ENCODE data around the gene ALK. TPM values are rescaled to one million over a fixed set of nuclear protein-coding genes. Genes with fewer than 3 reads are reported as not detected.

Gene ALK
- total and polyA plus RNA-seq, 2 experiments from 2014 or later = 0.35 TPM; not detected in 1

- TF ChIP-seq, protein P1, sequence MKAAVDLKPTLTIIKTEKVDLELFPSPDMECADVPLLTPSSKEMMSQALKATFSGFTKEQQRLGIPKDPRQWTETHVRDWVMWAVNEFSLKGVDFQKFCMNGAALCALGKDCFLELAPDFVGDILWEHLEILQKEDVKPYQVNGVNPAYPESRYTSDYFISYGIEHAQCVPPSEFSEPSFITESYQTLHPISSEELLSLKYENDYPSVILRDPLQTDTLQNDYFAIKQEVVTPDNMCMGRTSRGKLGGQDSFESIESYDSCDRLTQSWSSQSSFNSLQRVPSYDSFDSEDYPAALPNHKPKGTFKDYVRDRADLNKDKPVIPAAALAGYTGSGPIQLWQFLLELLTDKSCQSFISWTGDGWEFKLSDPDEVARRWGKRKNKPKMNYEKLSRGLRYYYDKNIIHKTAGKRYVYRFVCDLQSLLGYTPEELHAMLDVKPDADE (IDR thresholded peaks at IDR 0.05) = no peak
- TF ChIP-seq REST (IDR thresholded peaks at IDR 0.05; ENCODE audit: unreplicated experiment) (no peak), JUNB (IDR thresholded peaks at IDR 0.05; ENCODE audit: unreplicated experiment) (no peak), ZNF114 (CRISPR knock-in tag; IDR thresholded peaks at IDR 0.05) (no peak)
Observed at GRCh38 chr2:29612568-29612967, 308.8 kb downstream of the ALK start (continued).

DNA sequence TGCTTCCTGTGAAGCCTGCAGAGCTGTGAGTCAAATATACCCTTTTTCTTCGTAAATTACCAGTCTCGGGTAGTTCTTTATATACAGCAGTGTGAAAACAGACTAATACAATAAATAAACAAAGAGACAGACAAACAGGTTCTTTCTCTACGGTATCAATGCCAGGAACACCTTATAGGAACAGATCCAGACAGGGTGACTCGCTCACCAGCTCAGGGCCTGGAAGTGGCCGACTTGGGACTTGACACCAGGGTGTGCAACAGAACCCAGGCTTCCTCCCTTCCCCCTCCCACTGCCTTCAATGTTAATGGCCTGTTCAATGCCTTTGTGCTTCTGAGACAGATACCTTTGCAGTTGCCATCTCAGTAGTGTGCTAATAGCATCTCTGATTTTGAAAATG lies 309.5 kb downstream of the ALK start:
- Histone ChIP-seq H3K4me2 (no peak overlapping the region), H3K27me3 (ENCODE audit: insufficient read depth) (no peaks in the 10 kb centered on the region), H3K9me2 (ENCODE audit: insufficient read depth) (peaks cover 19% of the 10 kb centered on the region), H4K20me1 (replicated peaks; ENCODE audit: insufficient read depth) (no peaks in the 10 kb centered on the region), H2AFZ (no peak overlapping the region), H3K36me3 (ENCODE audit: insufficient read depth) (no peaks in the 10 kb centered on the region), H3K27ac (ENCODE audit: low read depth) (no peak overlapping the region), H3K79me2 (replicated peaks; ENCODE audit: insufficient read depth) (no peaks in the 10 kb centered on the region), H3F3A (replicated peaks; ENCODE audit: low read depth) (no peaks in the 10 kb centered on the region), H3K4me3 (no peak overlapping the region), H3K4me1 (ENCODE audit: insufficient read depth) (peaks cover 6% of the 10 kb centered on the region)
- H3K27me3 Mint-ChIP-seq (ENCODE audit: insufficient read depth, low read depth, poor library complexity) = no peaks in the 10 kb centered on the region
- no peaks in the 10 kb centered on the region for H3K36me3 Mint-ChIP-seq (ENCODE audit: low read depth)
- ATAC-seq = no peak
- no peak overlapping the region for H3K4me3 Mint-ChIP-seq
- H3K27ac Mint-ChIP-seq = no peak overlapping the region
- no peak for DNase-seq (ENCODE audit: low spot score)
- no peaks in the 10 kb centered on the region for H3K9me3 Mint-ChIP-seq
- peaks cover 23% of the 10 kb centered on the region for H3K4me1 Mint-ChIP-seq
- no peak for TF ChIP-seq EZH2phosphoT487 (IDR thresholded peaks at IDR 0.05; ENCODE audit: unreplicated experiment)
- TF ChIP-seq, protein P2, sequence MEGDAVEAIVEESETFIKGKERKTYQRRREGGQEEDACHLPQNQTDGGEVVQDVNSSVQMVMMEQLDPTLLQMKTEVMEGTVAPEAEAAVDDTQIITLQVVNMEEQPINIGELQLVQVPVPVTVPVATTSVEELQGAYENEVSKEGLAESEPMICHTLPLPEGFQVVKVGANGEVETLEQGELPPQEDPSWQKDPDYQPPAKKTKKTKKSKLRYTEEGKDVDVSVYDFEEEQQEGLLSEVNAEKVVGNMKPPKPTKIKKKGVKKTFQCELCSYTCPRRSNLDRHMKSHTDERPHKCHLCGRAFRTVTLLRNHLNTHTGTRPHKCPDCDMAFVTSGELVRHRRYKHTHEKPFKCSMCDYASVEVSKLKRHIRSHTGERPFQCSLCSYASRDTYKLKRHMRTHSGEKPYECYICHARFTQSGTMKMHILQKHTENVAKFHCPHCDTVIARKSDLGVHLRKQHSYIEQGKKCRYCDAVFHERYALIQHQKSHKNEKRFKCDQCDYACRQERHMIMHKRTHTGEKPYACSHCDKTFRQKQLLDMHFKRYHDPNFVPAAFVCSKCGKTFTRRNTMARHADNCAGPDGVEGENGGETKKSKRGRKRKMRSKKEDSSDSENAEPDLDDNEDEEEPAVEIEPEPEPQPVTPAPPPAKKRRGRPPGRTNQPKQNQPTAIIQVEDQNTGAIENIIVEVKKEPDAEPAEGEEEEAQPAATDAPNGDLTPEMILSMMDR (conservative IDR thresholded peaks at IDR 0.05; ENCODE audit: low read depth in 2 of 2) = no peak
- TF ChIP-seq EZH2 (IDR thresholded peaks at IDR 0.05; ENCODE audit: low read depth, unreplicated experiment) = no peak
- no peak for TF ChIP-seq CREB1 (CRISPR knock-in tag; IDR thresholded peaks at IDR 0.05; ENCODE audit: low read depth)
- TF ChIP-seq ZNF331 (CRISPR knock-in tag; IDR thresholded peaks at IDR 0.05; ENCODE audit: low read depth) = no peak
- no peak for TF ChIP-seq ZNF114 (CRISPR knock-in tag; IDR thresholded peaks at IDR 0.05)
- TF ChIP-seq, protein P3, sequence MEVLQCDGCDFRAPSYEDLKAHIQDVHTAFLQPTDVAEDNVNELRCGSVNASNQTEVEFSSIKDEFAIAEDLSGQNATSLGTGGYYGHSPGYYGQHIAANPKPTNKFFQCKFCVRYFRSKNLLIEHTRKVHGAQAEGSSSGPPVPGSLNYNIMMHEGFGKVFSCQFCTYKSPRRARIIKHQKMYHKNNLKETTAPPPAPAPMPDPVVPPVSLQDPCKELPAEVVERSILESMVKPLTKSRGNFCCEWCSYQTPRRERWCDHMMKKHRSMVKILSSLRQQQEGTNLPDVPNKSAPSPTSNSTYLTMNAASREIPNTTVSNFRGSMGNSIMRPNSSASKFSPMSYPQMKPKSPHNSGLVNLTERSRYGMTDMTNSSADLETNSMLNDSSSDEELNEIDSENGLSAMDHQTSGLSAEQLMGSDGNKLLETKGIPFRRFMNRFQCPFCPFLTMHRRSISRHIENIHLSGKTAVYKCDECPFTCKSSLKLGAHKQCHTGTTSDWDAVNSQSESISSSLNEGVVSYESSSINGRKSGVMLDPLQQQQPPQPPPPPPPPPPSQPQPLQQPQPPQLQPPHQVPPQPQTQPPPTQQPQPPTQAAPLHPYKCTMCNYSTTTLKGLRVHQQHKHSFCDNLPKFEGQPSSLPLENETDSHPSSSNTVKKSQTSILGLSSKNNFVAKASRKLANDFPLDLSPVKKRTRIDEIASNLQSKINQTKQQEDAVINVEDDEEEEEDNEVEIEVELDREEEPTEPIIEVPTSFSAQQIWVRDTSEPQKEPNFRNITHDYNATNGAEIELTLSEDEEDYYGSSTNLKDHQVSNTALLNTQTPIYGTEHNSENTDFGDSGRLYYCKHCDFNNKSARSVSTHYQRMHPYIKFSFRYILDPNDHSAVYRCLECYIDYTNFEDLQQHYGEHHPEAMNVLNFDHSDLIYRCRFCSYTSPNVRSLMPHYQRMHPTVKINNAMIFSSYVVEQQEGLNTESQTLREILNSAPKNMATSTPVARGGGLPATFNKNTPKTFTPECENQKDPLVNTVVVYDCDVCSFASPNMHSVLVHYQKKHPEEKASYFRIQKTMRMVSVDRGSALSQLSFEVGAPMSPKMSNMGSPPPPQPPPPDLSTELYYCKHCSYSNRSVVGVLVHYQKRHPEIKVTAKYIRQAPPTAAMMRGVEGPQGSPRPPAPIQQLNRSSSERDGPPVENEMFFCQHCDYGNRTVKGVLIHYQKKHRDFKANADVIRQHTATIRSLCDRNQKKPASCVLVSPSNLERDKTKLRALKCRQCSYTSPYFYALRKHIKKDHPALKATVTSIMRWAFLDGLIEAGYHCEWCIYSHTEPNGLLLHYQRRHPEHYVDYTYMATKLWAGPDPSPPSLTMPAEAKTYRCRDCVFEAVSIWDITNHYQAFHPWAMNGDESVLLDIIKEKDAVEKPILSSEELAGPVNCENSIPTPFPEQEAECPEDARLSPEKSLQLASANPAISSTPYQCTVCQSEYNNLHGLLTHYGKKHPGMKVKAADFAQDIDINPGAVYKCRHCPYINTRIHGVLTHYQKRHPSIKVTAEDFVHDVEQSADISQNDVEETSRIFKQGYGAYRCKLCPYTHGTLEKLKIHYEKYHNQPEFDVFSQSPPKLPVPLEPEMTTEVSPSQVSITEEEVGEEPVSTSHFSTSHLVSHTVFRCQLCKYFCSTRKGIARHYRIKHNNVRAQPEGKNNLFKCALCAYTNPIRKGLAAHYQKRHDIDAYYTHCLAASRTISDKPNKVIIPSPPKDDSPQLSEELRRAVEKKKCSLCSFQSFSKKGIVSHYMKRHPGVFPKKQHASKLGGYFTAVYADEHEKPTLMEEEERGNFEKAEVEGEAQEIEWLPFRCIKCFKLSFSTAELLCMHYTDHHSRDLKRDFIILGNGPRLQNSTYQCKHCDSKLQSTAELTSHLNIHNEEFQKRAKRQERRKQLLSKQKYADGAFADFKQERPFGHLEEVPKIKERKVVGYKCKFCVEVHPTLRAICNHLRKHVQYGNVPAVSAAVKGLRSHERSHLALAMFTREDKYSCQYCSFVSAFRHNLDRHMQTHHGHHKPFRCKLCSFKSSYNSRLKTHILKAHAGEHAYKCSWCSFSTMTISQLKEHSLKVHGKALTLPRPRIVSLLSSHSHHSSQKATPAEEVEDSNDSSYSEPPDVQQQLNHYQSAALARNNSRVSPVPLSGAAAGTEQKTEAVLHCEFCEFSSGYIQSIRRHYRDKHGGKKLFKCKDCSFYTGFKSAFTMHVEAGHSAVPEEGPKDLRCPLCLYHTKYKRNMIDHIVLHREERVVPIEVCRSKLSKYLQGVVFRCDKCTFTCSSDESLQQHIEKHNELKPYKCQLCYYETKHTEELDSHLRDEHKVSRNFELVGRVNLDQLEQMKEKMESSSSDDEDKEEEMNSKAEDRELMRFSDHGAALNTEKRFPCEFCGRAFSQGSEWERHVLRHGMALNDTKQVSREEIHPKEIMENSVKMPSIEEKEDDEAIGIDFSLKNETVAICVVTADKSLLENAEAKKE (CRISPR knock-in tag; IDR thresholded peaks at IDR 0.05) = no peak
- TF ChIP-seq NANOG (IDR thresholded peaks at IDR 0.05; ENCODE audit: borderline replicate concordance) = no peak
- TF ChIP-seq STAT1 (IDR thresholded peaks at IDR 0.05; ENCODE audit: unreplicated experiment) = no peak
